HG03196 (cell line): ENCODE results near the gene EVI5.

Experiments
- ATAC-seq: cut with Tn5 transposase; IDR thresholded peaks from one replicate; pipeline ENCODE4 v1.9.1; 2021; ENCODE audit not compliant: unreplicated experiment

The EVI5 gene

GRCh38 chr1:92784639-92785500 is at the start of gene EVI5:
EVI5 (minus strand) TSS chr1:92785108; CDS start chr1:92736546, 48,562 bp downstream.
- peak; percentile 94 for ATAC-seq

- ATAC-seq = no peak
Measured at GRCh38 chr1:92834617-92835016, 49.7 kb upstream of the EVI5 start.

- no peak for ATAC-seq
Measured at GRCh38 chr1:92833840-92834239, 48.9 kb upstream of the EVI5 start.

- no peak for ATAC-seq
Measured at GRCh38 chr1:92832537-92833114, 47.7 kb upstream of the EVI5 start.

GRCh38 chr1:92831762-92832536 is 47.0 kb upstream of the EVI5 start, which contains the start of gene RPL5:
RPL5 (plus strand) TSS chr1:92832040; CDS start chr1:92832115, 75 bp downstream.
- ATAC-seq = peak; percentile 95

- ATAC-seq = no peak
Measured at GRCh38 chr1:92831368-92831761, 46.5 kb upstream of the EVI5 start.

- ATAC-seq = no peak
Measured at GRCh38 chr1:92826792-92827191, 41.9 kb upstream of the EVI5 start.

GRCh38 chr1:92822879-92823278 is 38.0 kb upstream of the EVI5 start:
- no peak for ATAC-seq

- ATAC-seq = no peak
Measured at GRCh38 chr1:92820551-92820950, 35.6 kb upstream of the EVI5 start.

- no peak for ATAC-seq
Measured at GRCh38 chr1:92820024-92820423, 35.1 kb upstream of the EVI5 start.

GRCh38 chr1:92817986-92818764 is 33.3 kb upstream of the EVI5 start:
- ATAC-seq = no peak

- ATAC-seq = no peak
Measured at GRCh38 chr1:92817137-92817697, 32.3 kb upstream of the EVI5 start.

- no peak for ATAC-seq
Measured at GRCh38 chr1:92816732-92817131, 31.8 kb upstream of the EVI5 start.

- ATAC-seq = no peak
Measured at GRCh38 chr1:92808381-92808780, 23.5 kb upstream of the EVI5 start.

GRCh38 chr1:92805216-92805615 is 20.3 kb upstream of the EVI5 start:
- ATAC-seq = no peak

- ATAC-seq = no peak
Measured at GRCh38 chr1:92804721-92805201, 19.9 kb upstream of the EVI5 start.

GRCh38 chr1:92803140-92803887 is 18.4 kb upstream of the EVI5 start:
- ATAC-seq = no peak

GRCh38 chr1:92797961-92798360 is 13.1 kb upstream of the EVI5 start:
- ATAC-seq = no peak

GRCh38 chr1:92797297-92797696 is 12.4 kb upstream of the EVI5 start:
- ATAC-seq = no peak

- ATAC-seq = no peak
Measured at GRCh38 chr1:92795166-92795565, 10.3 kb upstream of the EVI5 start.
